H9 (cell line): Measurements from ENCODE around the gene ITGB3. TPM values are rescaled to one million over a fixed set of nuclear protein-coding genes. Genes with fewer than 3 reads are reported as not detected.

Source experiments
- DNase-seq: peaks from one replicate; pipeline ENCODE4 v3.0.0-alpha.2; 2017
- H2AFZ ChIP-seq: one replicate; pipeline ENCODE4 v1.6.1; 2013; ENCODE audit warnings: mild to moderate bottlenecking, low read length, control low read depth, moderate library complexity
- H2AK5ac ChIP-seq: 2 replicates; pipeline ENCODE4 v1.6.1; 2013; ENCODE audit warnings: low read length, control low read depth, mixed read lengths; ENCODE audit not compliant: insufficient read length
- H2BK120ac ChIP-seq: one replicate; pipeline ENCODE4 v1.6.1; 2013; ENCODE audit warnings: low read depth, mild to moderate bottlenecking, low read length, control low read depth, inconsistent platforms; ENCODE audit not compliant: poor library complexity, severe bottlenecking
- H2BK12ac ChIP-seq: 2 replicates; pipeline ENCODE4 v1.6.1; 2013; ENCODE audit warnings: low read length, control low read depth, mixed read lengths, low read depth; ENCODE audit not compliant: insufficient read length
- H2BK15ac ChIP-seq: 2 replicates; pipeline ENCODE4 v1.6.1; 2013; ENCODE audit warnings: low read depth, low read length, control low read depth
- H2BK20ac ChIP-seq: one replicate; pipeline ENCODE4 v1.6.1; 2013; ENCODE audit warnings: low read depth, mild to moderate bottlenecking, low read length, control low read depth, inconsistent platforms; ENCODE audit not compliant: poor library complexity, severe bottlenecking
- H2BK5ac ChIP-seq: 2 replicates; pipeline ENCODE4 v1.6.1; 2013; ENCODE audit warnings: low read length, control low read depth, mixed read lengths; ENCODE audit not compliant: insufficient read length
- H3K14ac ChIP-seq: 2 replicates; pipeline ENCODE4 v1.6.1; 2013; ENCODE audit warnings: low read length, control low read depth; ENCODE audit not compliant: insufficient read depth
- H3K18ac ChIP-seq: 2 replicates; pipeline ENCODE4 v1.6.1; 2013; ENCODE audit warnings: low read depth, mild to moderate bottlenecking, mixed read lengths, low read length, control low read depth; ENCODE audit not compliant: insufficient read length
- H3K23ac ChIP-seq: 2 replicates; pipeline ENCODE4 v1.6.1; 2013; ENCODE audit warnings: low read length, control low read depth, mixed read lengths, low read depth; ENCODE audit not compliant: insufficient read length
- H3K23me2 ChIP-seq: 2 replicates; pipeline ENCODE4 v1.6.1; 2013; ENCODE audit warnings: low read depth, mild to moderate bottlenecking, mixed read lengths, low read length, control low read depth; ENCODE audit not compliant: insufficient read length, poor library complexity, severe bottlenecking
- H3K27ac ChIP-seq: 2 replicates; pipeline ENCODE4 v1.5.1; 2013; ENCODE audit warnings: low read length, control low read depth, mixed read lengths, low read depth; ENCODE audit not compliant: insufficient read length
- H3K27me3 ChIP-seq: 2 replicates; pipeline ENCODE4 v1.6.1; 2013; ENCODE audit warnings: low read length, control low read depth, inconsistent platforms; ENCODE audit not compliant: insufficient read depth
- H3K4ac ChIP-seq: 2 replicates; pipeline ENCODE4 v1.6.1; 2013; ENCODE audit warnings: low read depth, mild to moderate bottlenecking, control low read depth, inconsistent platforms, low read length, moderate library complexity
- H3K4me1 ChIP-seq: 2 replicates; pipeline ENCODE4 v1.6.1; 2013; ENCODE audit warnings: low read length, control low read depth, inconsistent platforms; ENCODE audit not compliant: insufficient read depth
- H3K4me2 ChIP-seq: 2 replicates; pipeline ENCODE4 v1.6.1; 2013; ENCODE audit warnings: low read length, control low read depth, mixed read lengths; ENCODE audit not compliant: insufficient read length, insufficient read depth
- H3K56ac ChIP-seq: 2 replicates; pipeline ENCODE4 v1.6.1; 2013; ENCODE audit warnings: low read depth, mild to moderate bottlenecking, mixed read lengths, low read length, control low read depth; ENCODE audit not compliant: insufficient read length
- H3K79me1 ChIP-seq: 2 replicates; pipeline ENCODE4 v1.6.1; 2013; ENCODE audit warnings: low read depth, mild to moderate bottlenecking, moderate library complexity, low read length, control low read depth, inconsistent platforms; ENCODE audit not compliant: insufficient read depth, poor library complexity, severe bottlenecking
- H3K79me2 ChIP-seq: 2 replicates; pipeline ENCODE4 v1.6.1; 2013; ENCODE audit warnings: low read length, control low read depth, inconsistent platforms; ENCODE audit not compliant: insufficient read depth
- H3K9ac ChIP-seq: 2 replicates; pipeline ENCODE4 v1.6.1; 2013; ENCODE audit warnings: low read length, control low read depth, mixed read lengths; ENCODE audit not compliant: insufficient read length; ENCODE audit errors: extremely low read depth
- H3K9me3 ChIP-seq: one replicate; pipeline ENCODE4 v1.6.1; 2013; ENCODE audit warnings: low read depth, low read length, inconsistent platforms; ENCODE audit not compliant: control insufficient read depth
- H3T11ph ChIP-seq: one replicate; pipeline ENCODE4 v1.6.1; 2013; ENCODE audit warnings: mild to moderate bottlenecking, low read length, control low read depth, inconsistent platforms
- H4K20me1 ChIP-seq: one replicate; pipeline ENCODE4 v1.6.1; 2013; ENCODE audit not compliant: control insufficient read depth, insufficient read length, insufficient read depth
- H4K5ac ChIP-seq: 2 replicates; pipeline ENCODE4 v1.6.1; 2013; ENCODE audit warnings: low read depth, mild to moderate bottlenecking, mixed read lengths, low read length, control low read depth; ENCODE audit not compliant: insufficient read length
- H4K8ac ChIP-seq: replicated peaks from 2 replicates; pipeline ENCODE4 v1.6.1; 2013; ENCODE audit warnings: low read length, control low read depth, mixed read lengths, low read depth; ENCODE audit not compliant: insufficient read length
- H4K91ac ChIP-seq: 2 replicates; pipeline ENCODE4 v1.6.1; 2013; ENCODE audit warnings: low read depth, mild to moderate bottlenecking, moderate library complexity, mixed read lengths, low read length, control low read depth; ENCODE audit not compliant: insufficient read length
- H3K27ac Mint-ChIP-seq, 3 experiments: 2 replicates in 2 of 3; 3 replicates in 1 of 3; pipeline ENCODE4 v1.8.0; 2020 to 2021; ENCODE audit warnings: mixed read lengths in 3 of 3, mild to moderate bottlenecking in 1 of 3, moderate library complexity in 1 of 3
- H3K27me3 Mint-ChIP-seq: 2 replicates; pipeline ENCODE4 v1.8.0; 2021; ENCODE audit warnings: low read depth, mild to moderate bottlenecking, moderate library complexity, mixed read lengths
- H3K36me3 Mint-ChIP-seq, 3 experiments: 2 replicates in 2 of 3; 3 replicates in 1 of 3; pipeline ENCODE4 v1.8.0; 2020 to 2021; ENCODE audit warnings: low read depth in 3 of 3, mixed read lengths in 3 of 3; ENCODE audit not compliant: insufficient read depth in 1 of 3
- H3K4me1 Mint-ChIP-seq, 2 experiments: 2 replicates each; pipeline ENCODE4 v1.8.0; 2020; ENCODE audit warnings: mixed read lengths in 2 of 2
- H3K4me3 Mint-ChIP-seq, 2 experiments: 2 replicates in 1 of 2; 3 replicates in 1 of 2; pipeline ENCODE4 v1.8.0; 2020 to 2021; ENCODE audit warnings: mild to moderate bottlenecking in 2 of 2, mixed read lengths in 2 of 2, moderate library complexity in 1 of 2
- H3K9me3 Mint-ChIP-seq, 2 experiments: 2 replicates in 1 of 2; 3 replicates in 1 of 2; pipeline ENCODE4 v1.8.0; 2020; ENCODE audit warnings: mild to moderate bottlenecking in 2 of 2, mixed read lengths in 2 of 2, moderate library complexity in 1 of 2
- WGBS: extraction: QIAGEN DNeasy Blood & Tissue Kit; methylation state at CpG from one replicate; pipeline ENCODE4 v1.1.7; 2013; ENCODE audit warnings: missing lambda C conversion rate, low lambda C conversion rate, mixed read lengths; ENCODE audit not compliant: insufficient read length; ENCODE audit errors: extremely low coverage; 5-methylcytosine and 5-hydroxymethylcytosine counted together
- total RNA-seq: library from RNA; stranded (reverse); gene quantifications from 2 replicates; pipeline ENCODE4 v1.2.1, GENCODE V29; 2021
- TF ChIP-seq, protein P1 (sequence below): fragments of 200-600 bp; sonication (generic); conservative IDR thresholded peaks from 3 replicates; pipeline ENCODE4 v1.8.0; 2021; ENCODE audit warnings: antibody characterized with exemption, mild to moderate bottlenecking

The ITGB3 gene
- total RNA-seq, 1 experiment from 2014 or later = not detected

DNA sequence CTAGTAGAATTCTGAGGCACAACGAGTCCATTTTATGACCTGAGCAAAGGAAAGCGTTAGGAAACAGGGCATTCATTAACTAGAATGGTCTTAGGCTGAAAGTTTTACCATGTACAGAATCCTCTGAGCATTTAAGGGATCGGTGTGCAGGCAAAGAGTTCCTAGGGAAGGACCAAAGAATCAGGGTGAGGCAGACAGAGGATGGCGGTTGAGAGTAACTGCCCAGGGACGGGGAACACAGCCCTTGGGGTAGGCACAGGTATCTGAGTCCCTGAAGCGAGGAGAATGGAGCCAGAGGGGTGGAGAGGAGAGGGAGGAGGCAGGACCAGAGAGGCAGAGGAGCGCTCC is 14.0 kb upstream of the ITGB3 start:
- no peak overlapping the region for H2BK20ac ChIP-seq
- no peak overlapping the region for H3K27ac Mint-ChIP-seq
- no peak overlapping the region for H3K4ac ChIP-seq
- no CpG with 5 or more reads among the region's 7 CpGs for WGBS
- peaks cover 2% of the 10 kb centered on the region; the same call in 1 of the 2 replicates for H3K27me3 Mint-ChIP-seq
- TF ChIP-seq, protein P1, sequence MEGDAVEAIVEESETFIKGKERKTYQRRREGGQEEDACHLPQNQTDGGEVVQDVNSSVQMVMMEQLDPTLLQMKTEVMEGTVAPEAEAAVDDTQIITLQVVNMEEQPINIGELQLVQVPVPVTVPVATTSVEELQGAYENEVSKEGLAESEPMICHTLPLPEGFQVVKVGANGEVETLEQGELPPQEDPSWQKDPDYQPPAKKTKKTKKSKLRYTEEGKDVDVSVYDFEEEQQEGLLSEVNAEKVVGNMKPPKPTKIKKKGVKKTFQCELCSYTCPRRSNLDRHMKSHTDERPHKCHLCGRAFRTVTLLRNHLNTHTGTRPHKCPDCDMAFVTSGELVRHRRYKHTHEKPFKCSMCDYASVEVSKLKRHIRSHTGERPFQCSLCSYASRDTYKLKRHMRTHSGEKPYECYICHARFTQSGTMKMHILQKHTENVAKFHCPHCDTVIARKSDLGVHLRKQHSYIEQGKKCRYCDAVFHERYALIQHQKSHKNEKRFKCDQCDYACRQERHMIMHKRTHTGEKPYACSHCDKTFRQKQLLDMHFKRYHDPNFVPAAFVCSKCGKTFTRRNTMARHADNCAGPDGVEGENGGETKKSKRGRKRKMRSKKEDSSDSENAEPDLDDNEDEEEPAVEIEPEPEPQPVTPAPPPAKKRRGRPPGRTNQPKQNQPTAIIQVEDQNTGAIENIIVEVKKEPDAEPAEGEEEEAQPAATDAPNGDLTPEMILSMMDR = no peak
- no peaks in the 10 kb centered on the region for H3K27me3 ChIP-seq
- no peak for DNase-seq
- H2AFZ ChIP-seq = no peak overlapping the region
- H3K9me3 ChIP-seq = no peaks in the 10 kb centered on the region
- H3K27ac ChIP-seq = no peak overlapping the region
- no peak overlapping the region for H4K8ac ChIP-seq
- H3K23ac ChIP-seq = no peak overlapping the region
- H4K91ac ChIP-seq = no peak overlapping the region
- H3K4me3 Mint-ChIP-seq = no peak overlapping the region
- no peak overlapping the region for H3K4me2 ChIP-seq
- no peak overlapping the region for H3T11ph ChIP-seq
- no peaks in the 10 kb centered on the region for H3K36me3 Mint-ChIP-seq
- no peak overlapping the region for H2BK5ac ChIP-seq
- no peaks in the 10 kb centered on the region for H3K23me2 ChIP-seq
- H3K9me3 Mint-ChIP-seq = no peaks in the 10 kb centered on the region; a peak in 1 of 5 replicates
- H2BK120ac ChIP-seq = no peak overlapping the region
- H3K14ac ChIP-seq = no peak overlapping the region
- no peak overlapping the region for H3K56ac ChIP-seq
- no peak overlapping the region for H2AK5ac ChIP-seq
- H3K79me2 ChIP-seq = no peaks in the 10 kb centered on the region
- H4K5ac ChIP-seq = no peak overlapping the region
- no peaks in the 10 kb centered on the region for H3K4me1 ChIP-seq
- H2BK12ac ChIP-seq = no peak overlapping the region
- no peaks in the 10 kb centered on the region for H3K79me1 ChIP-seq
- H3K9ac ChIP-seq = no peak overlapping the region
- H3K18ac ChIP-seq = no peak overlapping the region
- H2BK15ac ChIP-seq = no peak overlapping the region
- no peaks in the 10 kb centered on the region for H3K4me1 Mint-ChIP-seq
- H4K20me1 ChIP-seq = no peaks in the 10 kb centered on the region
